WTC11 (cell line): Measurements from ENCODE around the gene FGR.

Source experiments
- CTCF ChIP-seq: fragments of 200-600 bp; IDR thresholded peaks from 2 replicates; pipeline ENCODE4 v1.8.0; 2022; ENCODE audit warnings: antibody characterized with exemption
- IRF2 ChIP-seq: sonication (generic); formaldehyde crosslinking; IDR thresholded peaks from 2 replicates; pipeline ENCODE4 v1.8.0; 2022; ENCODE audit warnings: low read depth, missing genetic modification reagents, borderline replicate concordance
- KAT7 ChIP-seq: sonication (generic); formaldehyde crosslinking; IDR thresholded peaks from 2 replicates; pipeline ENCODE4 v1.8.1; 2023; ENCODE audit warnings: missing genetic modification reagents, mild to moderate bottlenecking, borderline replicate concordance
- NFYB ChIP-seq: sonication (generic); formaldehyde crosslinking; conservative IDR thresholded peaks from 2 replicates; pipeline ENCODE4 v1.8.0; 2022; ENCODE audit warnings: low read depth, missing genetic modification reagents
- NR3C1 ChIP-seq: sonication (generic); formaldehyde crosslinking; conservative IDR thresholded peaks from 2 replicates; pipeline ENCODE4 v1.8.1; 2023; ENCODE audit warnings: low read depth, mild to moderate bottlenecking, missing genetic modification reagents
- RELA ChIP-seq: sonication (generic); formaldehyde crosslinking; IDR thresholded peaks from 2 replicates; pipeline ENCODE4 v1.8.1; 2022; ENCODE audit warnings: missing genetic modification reagents, mild to moderate bottlenecking, borderline replicate concordance
- RORB ChIP-seq: fragments of 250-450 bp; sonication (Bioruptor Pico); IDR thresholded peaks from 2 replicates; pipeline ENCODE4 v1.9.0; 2021; ENCODE audit warnings: mild to moderate bottlenecking
- SMAD3 ChIP-seq: sonication (generic); formaldehyde crosslinking; IDR thresholded peaks from 2 replicates; pipeline ENCODE4 v1.8.0; 2022; ENCODE audit warnings: missing genetic modification reagents, mild to moderate bottlenecking, borderline replicate concordance
- TCF7 ChIP-seq: sonication (generic); formaldehyde crosslinking; IDR thresholded peaks from 2 replicates; pipeline ENCODE4 v1.8.0; 2022; ENCODE audit warnings: mild to moderate bottlenecking, low read depth, missing genetic modification reagents, moderate library complexity
- TEAD4 ChIP-seq: sonication (generic); formaldehyde crosslinking; IDR thresholded peaks from 2 replicates; pipeline ENCODE4 v1.8.0; 2022; ENCODE audit warnings: mild to moderate bottlenecking, missing genetic modification reagents
- ZNF232 ChIP-seq: sonication (generic); formaldehyde crosslinking; IDR thresholded peaks from 2 replicates; pipeline ENCODE4 v1.8.0; 2022; ENCODE audit warnings: mild to moderate bottlenecking, missing genetic modification reagents
- TF ChIP-seq, protein P1 (sequence below): sonication (generic); formaldehyde crosslinking; IDR thresholded peaks from 2 replicates; pipeline ENCODE4 v1.8.1; 2022; ENCODE audit warnings: low read depth, missing genetic modification reagents, borderline replicate concordance
- TF ChIP-seq, protein P2 (sequence below): sonication (generic); formaldehyde crosslinking; conservative IDR thresholded peaks from 2 replicates; pipeline ENCODE4 v1.8.1; 2022; ENCODE audit warnings: mild to moderate bottlenecking, missing genetic modification reagents
- TF ChIP-seq, protein P3 (sequence below): sonication (generic); formaldehyde crosslinking; IDR thresholded peaks from 2 replicates; pipeline ENCODE4 v1.8.0; 2022; ENCODE audit warnings: mild to moderate bottlenecking, missing genetic modification reagents

GRCh38 chr1:27576806-27577227 is 58.2 kb downstream of the FGR start:
- TF ChIP-seq CTCF: no peak
- TF ChIP-seq NR3C1 (CRISPR knock-in tag): no peak
- TF ChIP-seq SMAD3 (CRISPR knock-in tag): no peak
- TF ChIP-seq RELA (CRISPR knock-in tag): no peak
- no peak for TF ChIP-seq TCF7 (CRISPR knock-in tag)
- TF ChIP-seq, protein P1, sequence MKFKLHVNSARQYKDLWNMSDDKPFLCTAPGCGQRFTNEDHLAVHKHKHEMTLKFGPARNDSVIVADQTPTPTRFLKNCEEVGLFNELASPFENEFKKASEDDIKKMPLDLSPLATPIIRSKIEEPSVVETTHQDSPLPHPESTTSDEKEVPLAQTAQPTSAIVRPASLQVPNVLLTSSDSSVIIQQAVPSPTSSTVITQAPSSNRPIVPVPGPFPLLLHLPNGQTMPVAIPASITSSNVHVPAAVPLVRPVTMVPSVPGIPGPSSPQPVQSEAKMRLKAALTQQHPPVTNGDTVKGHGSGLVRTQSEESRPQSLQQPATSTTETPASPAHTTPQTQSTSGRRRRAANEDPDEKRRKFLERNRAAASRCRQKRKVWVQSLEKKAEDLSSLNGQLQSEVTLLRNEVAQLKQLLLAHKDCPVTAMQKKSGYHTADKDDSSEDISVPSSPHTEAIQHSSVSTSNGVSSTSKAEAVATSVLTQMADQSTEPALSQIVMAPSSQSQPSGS (CRISPR knock-in tag): no peak
- TF ChIP-seq TEAD4 (CRISPR knock-in tag): no peak
- TF ChIP-seq, protein P2, sequence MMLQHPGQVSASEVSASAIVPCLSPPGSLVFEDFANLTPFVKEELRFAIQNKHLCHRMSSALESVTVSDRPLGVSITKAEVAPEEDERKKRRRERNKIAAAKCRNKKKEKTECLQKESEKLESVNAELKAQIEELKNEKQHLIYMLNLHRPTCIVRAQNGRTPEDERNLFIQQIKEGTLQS (CRISPR knock-in tag): no peak
- TF ChIP-seq NFYB: no peak
- TF ChIP-seq, protein P3, sequence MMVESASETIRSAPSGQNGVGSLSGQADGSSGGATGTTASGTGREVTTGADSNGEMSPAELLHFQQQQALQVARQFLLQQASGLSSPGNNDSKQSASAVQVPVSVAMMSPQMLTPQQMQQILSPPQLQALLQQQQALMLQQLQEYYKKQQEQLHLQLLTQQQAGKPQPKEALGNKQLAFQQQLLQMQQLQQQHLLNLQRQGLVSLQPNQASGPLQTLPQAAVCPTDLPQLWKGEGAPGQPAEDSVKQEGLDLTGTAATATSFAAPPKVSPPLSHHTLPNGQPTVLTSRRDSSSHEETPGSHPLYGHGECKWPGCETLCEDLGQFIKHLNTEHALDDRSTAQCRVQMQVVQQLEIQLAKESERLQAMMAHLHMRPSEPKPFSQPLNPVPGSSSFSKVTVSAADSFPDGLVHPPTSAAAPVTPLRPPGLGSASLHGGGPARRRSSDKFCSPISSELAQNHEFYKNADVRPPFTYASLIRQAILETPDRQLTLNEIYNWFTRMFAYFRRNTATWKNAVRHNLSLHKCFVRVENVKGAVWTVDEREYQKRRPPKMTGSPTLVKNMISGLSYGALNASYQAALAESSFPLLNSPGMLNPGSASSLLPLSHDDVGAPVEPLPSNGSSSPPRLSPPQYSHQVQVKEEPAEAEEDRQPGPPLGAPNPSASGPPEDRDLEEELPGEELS (CRISPR knock-in tag): no peak
- no peak for TF ChIP-seq KAT7
- TF ChIP-seq ZNF232 (CRISPR knock-in tag): no peak
- TF ChIP-seq RORB (CRISPR knock-in tag): no peak
- no peak for TF ChIP-seq IRF2 (CRISPR knock-in tag)
